Smooth muscle cell (in vitro differentiated cells): ENCODE results near the gene PPIP5K2. TPM values are rescaled to one million over a fixed set of nuclear protein-coding genes. Genes with fewer than 3 reads are reported as not detected.

Source experiments
- DNase-seq: peaks from one replicate; lab custom pipeline; 2025; ENCODE audit not compliant: unreplicated experiment; lab: John Stamatoyannopoulos, UW
- H2AFZ ChIP-seq: fragments of 200-600 bp; sonication (generic); 2 replicates; pipeline ENCODE4 v1.6.0; 2016; ENCODE audit warnings: antibody characterized with exemption, low read depth, mild to moderate bottlenecking
- H3F3A ChIP-seq: fragments of 200-600 bp; sonication (generic); 2 replicates; pipeline ENCODE4 v1.6.0; 2017; ENCODE audit warnings: antibody characterized with exemption, low read depth
- H3K27ac ChIP-seq: fragments of 200-600 bp; sonication (generic); 2 replicates; pipeline ENCODE4 v1.5.1; 2016; ENCODE audit warnings: low read depth, mild to moderate bottlenecking
- H3K27me3 ChIP-seq: fragments of 200-600 bp; sonication (generic); 2 replicates; pipeline ENCODE4 v1.6.1; 2016; ENCODE audit warnings: low read depth, mild to moderate bottlenecking
- H3K36me3 ChIP-seq: fragments of 200-600 bp; sonication (generic); 2 replicates; pipeline ENCODE4 v1.5.1; 2016; ENCODE audit warnings: low read depth
- H3K4me1 ChIP-seq: fragments of 200-600 bp; sonication (generic); 2 replicates; pipeline ENCODE4 v1.5.1; 2016; ENCODE audit warnings: low read depth
- H3K4me2 ChIP-seq: fragments of 200-600 bp; sonication (generic); 2 replicates; pipeline ENCODE4 v1.6.0; 2016; ENCODE audit warnings: mild to moderate bottlenecking
- H3K4me3 ChIP-seq: fragments of 200-600 bp; sonication (generic); 2 replicates; pipeline ENCODE4 v1.5.1; 2016; ENCODE audit warnings: mild to moderate bottlenecking
- H3K79me2 ChIP-seq: fragments of 200-600 bp; sonication (generic); 2 replicates; pipeline ENCODE4 v1.6.0; 2016; ENCODE audit warnings: low read depth, mild to moderate bottlenecking
- H3K9ac ChIP-seq: fragments of 200-600 bp; sonication (generic); 2 replicates; pipeline ENCODE4 v1.6.0; 2016; ENCODE audit warnings: low read depth
- H3K9me3 ChIP-seq: fragments of 200-600 bp; sonication (generic); replicated peaks from 2 replicates; pipeline ENCODE4 v1.5.1; 2016; ENCODE audit warnings: low read depth
- H4K20me1 ChIP-seq: fragments of 200-600 bp; sonication (generic); 2 replicates; pipeline ENCODE4 v1.6.0; 2016; ENCODE audit warnings: low read depth
- WGBS: methylation state at CpG from one replicate; pipeline ENCODE4 v1.1.7; 2016; ENCODE audit warnings: low lambda C conversion rate; 5-methylcytosine and 5-hydroxymethylcytosine counted together
- polyA plus RNA-seq: library from polyadenylated mRNA; unstranded; fragments of >200 nt; fragmentation: Nextera tagmentation; extraction: Ambion mirVana; gene quantifications from 2 replicates; pipeline ENCODE4 v1.2.1, GENCODE V29; 2016
- total RNA-seq: library from RNA; depleted of rRNA; stranded (reverse); fragments of >200 nt; gene quantifications from 2 replicates; pipeline ENCODE4 v1.2.3, GENCODE V29; 2014
- TF ChIP-seq, protein P1 (sequence below): fragments of 200-600 bp; sonication (generic); IDR thresholded peaks from 2 replicates; pipeline ENCODE4 v1.5.1; 2017; ENCODE audit warnings: borderline replicate concordance, mild to moderate bottlenecking, antibody characterized with exemption; ENCODE audit not compliant: insufficient read depth, poor library complexity, severe bottlenecking

Gene PPIP5K2
- total and polyA plus RNA-seq, 2 experiments from 2014 or later, result 22.6 to 90.3 TPM

- Histone ChIP-seq H2AFZ (no peak overlapping the region), H3K4me1 (peaks cover 11% of the 10 kb centered on the region), H3K27ac (no peak overlapping the region), H3K36me3 (no peaks in the 10 kb centered on the region), H3K9me3 (no peaks in the 10 kb centered on the region), H3K4me3 (no peak overlapping the region), H3K27me3 (no peaks in the 10 kb centered on the region), H3F3A (no peaks in the 10 kb centered on the region), H3K79me2 (no peaks in the 10 kb centered on the region), H3K4me2 (no peak overlapping the region), H4K20me1 (no peaks in the 10 kb centered on the region), H3K9ac (no peak overlapping the region)
- TF ChIP-seq, protein P1, sequence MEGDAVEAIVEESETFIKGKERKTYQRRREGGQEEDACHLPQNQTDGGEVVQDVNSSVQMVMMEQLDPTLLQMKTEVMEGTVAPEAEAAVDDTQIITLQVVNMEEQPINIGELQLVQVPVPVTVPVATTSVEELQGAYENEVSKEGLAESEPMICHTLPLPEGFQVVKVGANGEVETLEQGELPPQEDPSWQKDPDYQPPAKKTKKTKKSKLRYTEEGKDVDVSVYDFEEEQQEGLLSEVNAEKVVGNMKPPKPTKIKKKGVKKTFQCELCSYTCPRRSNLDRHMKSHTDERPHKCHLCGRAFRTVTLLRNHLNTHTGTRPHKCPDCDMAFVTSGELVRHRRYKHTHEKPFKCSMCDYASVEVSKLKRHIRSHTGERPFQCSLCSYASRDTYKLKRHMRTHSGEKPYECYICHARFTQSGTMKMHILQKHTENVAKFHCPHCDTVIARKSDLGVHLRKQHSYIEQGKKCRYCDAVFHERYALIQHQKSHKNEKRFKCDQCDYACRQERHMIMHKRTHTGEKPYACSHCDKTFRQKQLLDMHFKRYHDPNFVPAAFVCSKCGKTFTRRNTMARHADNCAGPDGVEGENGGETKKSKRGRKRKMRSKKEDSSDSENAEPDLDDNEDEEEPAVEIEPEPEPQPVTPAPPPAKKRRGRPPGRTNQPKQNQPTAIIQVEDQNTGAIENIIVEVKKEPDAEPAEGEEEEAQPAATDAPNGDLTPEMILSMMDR, result no peak
- no peak for DNase-seq
- 95% methylated on average over 2 of the region's 2 CpGs for WGBS
Observed at GRCh38 chr5:103210952-103211351, 90.9 kb downstream of the PPIP5K2 start.

- H4K20me1 ChIP-seq, result no peaks in the 10 kb centered on the region
- no peak overlapping the region for H2AFZ ChIP-seq
- no peak overlapping the region for H3K4me2 ChIP-seq
- 93% methylated on average over 2 of the region's 2 CpGs for WGBS
- H3K27ac ChIP-seq, result no peak overlapping the region
- H3K4me3 ChIP-seq, result no peak overlapping the region
- TF ChIP-seq, protein P1, result no peak
- no peak overlapping the region for H3K9ac ChIP-seq
- DNase-seq, result no peak
- H3K36me3 ChIP-seq, result no peaks in the 10 kb centered on the region
- H3K4me1 ChIP-seq, result peaks cover 11% of the 10 kb centered on the region
- no peaks in the 10 kb centered on the region for H3K79me2 ChIP-seq
- no peaks in the 10 kb centered on the region for H3F3A ChIP-seq
- H3K9me3 ChIP-seq, result no peaks in the 10 kb centered on the region
- H3K27me3 ChIP-seq, result no peaks in the 10 kb centered on the region
Observed at GRCh38 chr5:103211576-103212561, 91.8 kb downstream of the PPIP5K2 start.

DNA sequence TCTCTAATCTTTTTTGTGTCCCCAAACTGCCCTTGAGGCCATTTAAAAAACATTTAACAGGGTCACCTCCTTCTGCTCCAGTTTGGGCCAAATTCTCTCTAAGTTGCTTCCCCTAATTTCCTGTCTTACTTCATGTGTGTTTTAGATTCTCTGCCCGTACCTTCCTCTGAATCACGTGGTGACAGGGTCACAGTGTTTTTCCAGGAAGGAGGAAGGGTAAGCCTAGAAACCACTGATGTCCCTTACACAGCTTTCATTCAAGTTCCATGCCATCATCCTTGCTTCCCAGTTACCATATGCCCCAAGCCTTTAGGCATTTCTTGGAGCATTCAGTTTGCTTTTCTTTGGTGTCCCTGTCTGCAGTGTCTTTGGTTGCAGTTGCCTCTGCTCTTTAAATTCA lies 96.0 kb downstream of the PPIP5K2 start:
- no peaks in the 10 kb centered on the region for H3K36me3 ChIP-seq
- no peaks in the 10 kb centered on the region for H3K9me3 ChIP-seq
- no peaks in the 10 kb centered on the region for H4K20me1 ChIP-seq
- no peak overlapping the region for H3K4me3 ChIP-seq
- no peak overlapping the region for H3K27ac ChIP-seq
- H3K4me1 ChIP-seq, result peaks cover 11% of the 10 kb centered on the region
- H3K9ac ChIP-seq, result no peak overlapping the region
- no peak for DNase-seq
- TF ChIP-seq, protein P1, result no peak
- H3K79me2 ChIP-seq, result no peaks in the 10 kb centered on the region
- no peak overlapping the region for H3K4me2 ChIP-seq
- H3K27me3 ChIP-seq, result no peaks in the 10 kb centered on the region
- WGBS, result 32% methylated on average over 2 of the region's 2 CpGs
- H3F3A ChIP-seq, result no peaks in the 10 kb centered on the region
- no peak overlapping the region for H2AFZ ChIP-seq
